GM19328 (cell line): ENCODE measurements around the gene NFATC3.

Experiments used
- ATAC-seq: cut with Tn5 transposase; IDR thresholded peaks from one replicate; pipeline ENCODE4 v1.9.1; 2021; ENCODE audit warnings: mild to moderate bottlenecking, moderate library complexity; ENCODE audit not compliant: unreplicated experiment

The NFATC3 gene

DNA sequence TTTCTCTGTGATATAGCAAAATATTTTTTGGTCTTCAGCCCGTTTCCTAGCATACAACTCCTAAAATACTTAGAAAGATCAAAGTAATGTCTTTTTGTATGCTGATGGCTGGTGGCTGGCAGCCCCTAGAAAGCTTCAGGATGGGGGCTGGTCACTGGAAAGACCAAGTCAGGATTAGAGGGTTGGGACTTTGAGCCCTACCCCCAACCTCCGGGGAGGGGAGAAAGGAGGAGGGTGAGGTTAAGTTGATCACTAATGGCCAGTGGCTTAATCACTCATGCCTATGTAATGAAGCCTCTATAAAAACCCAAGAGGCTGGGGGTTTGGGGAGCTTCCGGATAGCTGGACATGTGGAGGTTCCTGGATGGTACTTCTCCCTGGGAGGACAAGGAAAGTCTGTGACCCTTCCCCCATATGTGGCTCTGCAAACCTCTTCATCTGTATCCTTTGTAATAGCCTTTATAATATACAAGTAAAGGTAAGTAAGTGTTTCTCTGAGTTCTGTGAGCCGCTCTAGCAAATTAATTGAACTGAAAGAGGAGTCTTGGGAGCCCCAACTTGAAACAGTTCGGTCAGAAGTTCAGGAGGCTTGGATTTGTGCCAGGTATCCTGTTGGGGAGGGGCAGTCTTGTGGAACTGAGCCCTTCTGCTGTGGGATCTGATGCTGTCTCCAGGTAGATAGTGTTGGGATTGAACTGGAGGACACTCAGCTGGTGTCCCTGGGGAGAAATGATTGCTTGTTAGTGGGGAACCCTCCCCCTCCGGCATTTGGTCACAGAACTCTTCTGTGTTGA lies 182.6 kb downstream of the NFATC3 start:
- no peak for ATAC-seq

DNA sequence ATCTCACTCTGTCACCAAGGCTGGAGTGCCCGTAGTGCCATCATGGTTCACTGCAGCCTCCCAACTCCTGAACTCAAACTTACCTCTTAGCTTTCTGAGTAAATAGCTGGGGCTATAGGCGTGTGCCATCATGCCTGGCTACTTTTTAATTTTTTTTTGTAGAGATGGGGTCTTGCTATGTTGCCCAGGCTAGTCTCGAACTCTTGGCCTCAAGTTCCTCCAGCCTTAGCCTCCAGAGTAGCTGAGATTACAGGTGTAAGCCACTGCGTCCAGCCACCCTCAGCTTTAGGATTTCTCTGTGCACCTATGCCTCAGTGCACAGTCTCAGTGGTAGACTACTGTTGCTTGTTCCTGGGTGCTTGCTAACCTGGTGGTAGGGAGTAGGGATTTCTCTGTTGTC lies 184.6 kb downstream of the NFATC3 start:
- no peak for ATAC-seq

DNA sequence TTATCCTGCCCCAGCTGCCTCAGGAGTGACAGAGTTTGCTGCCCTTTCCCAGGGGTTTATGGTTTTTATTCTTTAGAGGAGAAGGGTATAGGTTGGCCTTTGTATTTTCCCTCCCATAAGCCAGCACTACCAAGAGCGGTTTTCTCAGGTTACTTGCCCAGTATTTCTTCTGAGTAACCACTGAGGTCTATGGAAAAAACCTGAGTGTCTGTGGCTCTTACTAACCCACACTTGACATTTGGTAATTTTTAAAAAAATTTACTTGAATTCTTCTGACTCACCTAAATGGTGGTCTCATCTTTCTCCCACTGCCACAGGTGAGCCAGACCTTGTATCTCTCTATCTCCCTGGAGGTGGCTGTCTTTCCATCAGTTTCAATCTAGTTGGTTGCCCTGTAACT lies 185.2 kb downstream of the NFATC3 start:
- ATAC-seq: no peak

DNA sequence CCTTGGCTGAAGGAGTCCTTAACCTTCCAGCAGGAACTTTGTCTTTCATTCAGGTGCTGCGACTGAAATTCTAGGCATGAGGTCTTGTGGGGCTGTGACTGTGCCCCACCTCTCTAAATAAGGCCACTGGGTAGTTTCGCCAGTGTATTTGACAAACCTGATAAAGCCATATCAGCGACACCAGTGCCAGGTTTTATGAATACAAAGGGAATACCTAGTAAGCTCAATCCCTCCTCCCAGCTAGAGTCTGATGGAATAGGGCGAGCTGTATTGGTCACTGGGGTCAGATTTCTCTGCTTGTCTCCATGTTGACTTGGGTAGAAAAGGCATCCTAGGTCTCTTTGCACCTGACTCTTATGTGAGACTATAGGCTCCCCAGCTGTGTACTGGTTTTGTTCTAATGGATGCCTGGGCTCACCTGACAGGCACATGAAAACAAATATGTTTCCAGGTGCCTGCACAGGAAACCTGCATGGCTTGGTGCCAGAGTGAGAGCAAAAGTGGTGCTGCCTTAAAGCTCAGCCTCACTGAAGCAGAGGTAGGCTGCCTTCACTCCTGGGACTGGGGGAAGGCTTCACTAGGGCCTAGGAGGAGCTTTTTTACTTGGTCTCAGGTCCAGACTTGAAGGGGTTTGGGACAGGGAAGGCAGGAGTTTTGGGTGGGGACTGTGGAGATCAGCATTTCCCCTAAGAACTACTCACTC lies 187.5 kb downstream of the NFATC3 start:
- ATAC-seq: no peak

DNA sequence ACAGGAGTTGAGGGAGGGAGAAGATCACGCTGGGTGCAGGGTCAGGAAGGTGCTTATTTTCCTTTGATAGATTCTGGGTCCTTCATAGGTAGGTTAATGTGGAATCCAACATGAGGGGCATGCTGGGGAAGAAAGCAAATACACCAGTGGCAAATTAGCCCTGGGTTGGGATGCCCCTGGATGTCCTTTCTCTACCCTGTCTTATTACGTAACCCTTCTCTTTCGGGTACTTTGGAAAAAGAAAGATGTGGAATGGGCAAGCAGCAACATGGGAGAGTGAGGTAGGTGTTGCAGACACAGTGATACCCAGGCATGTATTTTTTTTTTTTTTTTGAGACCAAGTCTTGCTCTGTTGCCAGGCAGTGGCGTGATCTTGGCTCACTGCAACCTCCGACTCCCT lies 188.3 kb downstream of the NFATC3 start:
- no peak for ATAC-seq

DNA sequence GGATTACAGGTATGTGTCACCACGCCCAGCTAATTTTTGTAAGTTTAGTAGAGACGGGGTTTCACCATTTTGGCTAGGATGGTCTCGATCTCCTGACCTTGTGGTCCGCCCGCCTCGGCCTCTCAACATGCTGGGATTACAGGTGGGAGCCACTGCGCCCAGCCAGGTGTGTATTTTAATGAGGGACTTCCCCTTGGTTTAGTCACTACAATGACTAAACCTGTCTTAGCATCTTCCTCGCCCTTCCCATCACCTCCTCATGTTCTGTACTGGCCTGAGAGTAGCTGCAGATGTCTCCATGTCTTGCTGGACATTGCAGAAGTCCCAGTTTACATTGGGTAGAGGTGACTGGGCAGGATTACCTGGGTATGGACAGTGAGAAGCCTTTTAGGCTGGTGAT lies 188.7 kb downstream of the NFATC3 start:
- ATAC-seq: no peak

DNA sequence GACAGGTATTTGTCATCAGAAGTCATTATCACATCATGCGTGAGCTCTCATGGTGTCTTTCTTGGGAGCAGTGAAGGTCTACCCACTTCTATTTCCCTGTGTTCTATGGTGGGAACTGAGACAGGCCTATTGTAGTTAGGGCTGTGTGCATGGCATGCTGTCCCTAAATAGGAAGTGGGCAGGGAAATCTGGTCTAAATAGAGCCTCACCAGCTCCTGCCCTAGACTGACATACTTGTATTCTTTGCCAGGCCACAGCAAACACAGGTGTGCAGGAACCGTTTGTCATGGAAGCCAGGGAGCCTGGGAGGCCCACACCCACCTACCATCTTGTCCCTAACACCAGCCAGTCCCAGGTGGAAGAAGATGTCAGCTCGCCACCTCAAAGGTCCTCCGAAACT lies 189.3 kb downstream of the NFATC3 start:
- no peak for ATAC-seq

DNA sequence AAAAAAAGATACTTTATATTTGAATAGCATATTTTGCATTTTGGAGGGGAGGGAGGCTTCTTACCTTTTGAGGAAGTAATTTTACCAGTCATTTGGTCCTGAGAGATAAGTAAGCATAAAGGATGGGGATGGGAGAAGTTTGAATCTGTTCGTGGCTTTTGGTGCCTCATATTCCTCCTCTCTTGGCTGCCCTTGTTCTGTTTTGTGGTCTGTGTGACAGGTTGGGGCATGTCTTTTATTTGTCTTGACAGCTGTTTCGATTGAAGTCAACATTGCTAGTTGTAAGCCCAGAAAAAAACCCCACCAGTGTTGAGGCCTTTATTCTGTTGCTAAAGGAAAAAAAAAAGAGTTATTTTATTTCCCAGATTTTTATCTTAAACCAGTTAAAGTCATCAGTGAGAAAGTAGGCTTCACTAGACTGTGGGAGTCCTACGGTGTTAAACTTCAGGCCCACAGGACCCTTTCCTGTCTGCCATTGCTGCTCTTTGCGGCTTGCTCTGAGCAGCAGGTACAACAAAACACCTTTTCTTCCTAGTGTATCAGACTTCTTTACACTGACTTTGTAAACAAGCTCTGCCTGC lies 190.5 kb downstream of the NFATC3 start:
- no peak for ATAC-seq

DNA sequence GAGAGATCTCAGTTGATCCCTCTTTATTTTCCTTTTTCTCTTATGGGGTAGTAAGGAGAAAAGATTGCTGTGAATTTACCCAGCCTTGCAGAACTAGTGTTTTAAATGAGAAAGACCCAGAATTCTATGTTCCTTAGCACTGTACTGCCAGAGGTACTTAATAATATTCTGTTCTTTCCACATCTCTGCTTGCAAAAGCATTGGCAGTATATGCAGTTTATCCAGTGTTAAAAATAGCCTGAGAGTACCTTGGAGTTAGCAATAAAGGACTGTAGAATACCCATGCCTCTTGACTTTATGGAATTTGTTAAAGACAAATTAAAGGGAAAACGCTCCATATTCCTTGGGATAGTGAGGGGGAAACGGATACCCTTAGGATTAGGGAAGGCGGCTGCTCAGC lies 191.1 kb downstream of the NFATC3 start:
- no peak for ATAC-seq
